Left cardiac atrium (tissue), 4 donors: ENCODE data around the gene TRAF3IP1. TPM values are rescaled to one million over a fixed set of nuclear protein-coding genes. Genes with fewer than 3 reads are reported as not detected.
A peak's percentile ranks its signal among the peaks of the same experiment; 100 is the strongest.

ENCODE experiments used
- ATAC-seq, 2 donors: fragments of 200-7000 bp; cut with Tn5 transposase; one replicate each; pipeline ENCODE4 v1.9.1; 2020; ENCODE audit warnings: mild to moderate bottlenecking in 2 of 2, moderate library complexity in 2 of 2
- DNase-seq: peaks from one replicate; pipeline ENCODE4 v3.0.0-alpha.2; 2020
- intact Hi-C, 2 donors: fragments of 100-400 bp; cut with DNase I; formaldehyde crosslinking; loops; one replicate each; pipeline versions ENCODE4 v1.14.1 to v1.15.1; 2022 to 2023
- total RNA-seq, 2 donors: library from RNA; stranded (reverse); fragmentation: NEBNext Ultra II Directional; extraction: Animal tissue kit (Norgen Biotek cat#: 25700); gene quantifications; one replicate each; pipeline ENCODE4 v1.2.1, GENCODE V29; 2021
- donor health status: DM: no; HTN: yes; CAD: no.
- donor health status: DM: no; HTN: yes; CAD: no; lungs with severe emphysema.
- donor health status: DM: yes; HTN: yes; CAD: no.
- donor health status: Dilated cardiomyopathy.

The TRAF3IP1 gene
- total RNA-seq, 2 donors from 2014 or later = 12.1 to 14.2 TPM

DNA sequence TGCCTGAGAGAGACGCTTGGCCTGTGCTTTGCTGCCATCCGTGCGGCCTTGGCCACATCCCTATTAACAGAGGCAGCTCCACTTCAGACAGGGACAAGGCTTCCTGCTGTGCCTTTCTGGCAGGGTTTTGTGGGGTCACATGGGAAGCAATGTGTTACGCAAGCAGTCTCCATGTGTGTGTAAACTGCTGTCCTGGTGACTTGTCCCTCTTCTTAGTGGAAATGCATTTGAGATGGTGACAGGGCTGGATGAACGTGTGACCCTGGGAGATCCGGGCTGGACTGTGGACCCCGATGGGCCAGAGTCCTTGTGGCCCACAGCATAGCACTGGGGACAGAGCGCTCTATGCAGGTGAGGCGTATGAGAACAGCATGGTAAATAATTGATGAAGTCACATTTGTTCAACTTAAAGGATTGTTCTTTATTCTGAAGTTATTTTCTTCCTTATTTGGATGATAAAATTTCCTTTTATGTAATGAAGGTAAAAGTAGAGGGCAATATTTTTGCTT is 129.6 kb downstream of the TRAF3IP1 start:
- DNase-seq = peak; percentile 74
- peak; percentile 89 to 92 for ATAC-seq
- intact Hi-C loops = loop anchor here in 1 of 2 donors (5.0 kb wide), 1 partner anchor 73 kb away; no protein-coding TSS in a partner anchor

- DNase-seq = peak; percentile 53
- peak; percentile 60 to 66 for ATAC-seq
- intact Hi-C loops = loop anchor here in 1 of 2 donors (5.0 kb wide), 1 partner anchor 73 kb away; no protein-coding TSS in a partner anchor
These were observed 130.1 kb downstream of the TRAF3IP1 start for GRCh38 chr2:238450440-238450861.

Other genes with a start within 250 kb of the TRAF3IP1 start
- gene ESPNL, start 220.2 kb upstream of the TRAF3IP1 start, total RNA-seq = under 1 TPM; 0.15 to 0.26 TPM
- 10 to 100 TPM; 15.8 to 16.6 TPM for gene KLHL30, start 181.8 kb upstream of the TRAF3IP1 start, total RNA-seq
- 1 to 10 TPM in 1 of 2 donors, not detected in 1; 1.2 TPM for gene ERFE, start 161.5 kb upstream of the TRAF3IP1 start, total RNA-seq
- gene ILKAP, start 116.8 kb upstream of the TRAF3IP1 start, total RNA-seq = 10 to 100 TPM; 23.4 to 27.9 TPM
- gene HES6, start 80.5 kb upstream of the TRAF3IP1 start, total RNA-seq = 1 to 10 TPM; 3.8 to 4.3 TPM
- 1 to 10 TPM; 6.4 to 8.1 TPM for gene PER2, start 31.9 kb upstream of the TRAF3IP1 start, total RNA-seq
- gene ASB1, start 106.4 kb downstream of the TRAF3IP1 start, total RNA-seq = 10 to 100 TPM; 43.2 to 51.7 TPM